ENCODE measurements around the gene OSBPL2.

OSBPL2 gene

GRCh38 chr20:62232770-62233645, 5.3 kb upstream of the OSBPL2 start:
- no peak for DNase-seq (ENCODE audit: low read depth)
- no peak overlapping the region for H3K4me3 ChIP-seq (ENCODE audit: low read depth, low read length)
- no peak for TF ChIP-seq CTCF (IDR thresholded peaks at IDR 0.05; ENCODE audit: low read depth, low read length, missing control alignments)

- TF ChIP-seq CTCF (IDR thresholded peaks at IDR 0.05; ENCODE audit: low read depth, low read length, missing control alignments): no peak
- no peak for DNase-seq (ENCODE audit: low read depth)
These were observed 4.6 kb upstream of the OSBPL2 start for GRCh38 chr20:62233684-62234083.

GRCh38 chr20:62234339-62234738, 4.0 kb upstream of the OSBPL2 start:
- no peak for TF ChIP-seq CTCF (IDR thresholded peaks at IDR 0.05; ENCODE audit: low read depth, low read length, missing control alignments)
- no peak overlapping the region for H3K4me3 ChIP-seq (ENCODE audit: low read depth, low read length)
- DNase-seq (ENCODE audit: low read depth): no peak

More at GRCh38 chr20:62233684-62234083, 4.6 kb upstream of the OSBPL2 start:
- no peak overlapping the region for H3K4me3 ChIP-seq (ENCODE audit: low read depth, low read length)

- no peak for DNase-seq (ENCODE audit: low read depth)
- no peak overlapping the region for H3K4me3 ChIP-seq (ENCODE audit: low read depth, low read length)
- TF ChIP-seq CTCF (IDR thresholded peaks at IDR 0.05; ENCODE audit: low read depth, low read length, missing control alignments): no peak
These were observed 3.1 kb upstream of the OSBPL2 start for GRCh38 chr20:62235001-62235776.

GRCh38 chr20:62235777-62236157, 2.6 kb upstream of the OSBPL2 start:
- no peak overlapping the region for H3K4me3 ChIP-seq (ENCODE audit: low read depth, low read length)
- TF ChIP-seq CTCF (IDR thresholded peaks at IDR 0.05; ENCODE audit: low read depth, low read length, missing control alignments): no peak
- DNase-seq (ENCODE audit: low read depth): no peak

- DNase-seq (ENCODE audit: low read depth): no peak
- no peak for TF ChIP-seq CTCF (IDR thresholded peaks at IDR 0.05; ENCODE audit: low read depth, low read length, missing control alignments)
- H3K4me3 ChIP-seq (ENCODE audit: low read depth, low read length): no peak overlapping the region
These were observed 2.1 kb upstream of the OSBPL2 start for GRCh38 chr20:62236200-62236599.
